Osteoblast (primary cell): Measurements from ENCODE around the gene GSTK1. TPM values are rescaled to one million over a fixed set of nuclear protein-coding genes. Genes with fewer than 3 reads are reported as not detected.
A peak's percentile ranks its signal among the peaks of the same experiment; 100 is the strongest.

Experiments used
- DNase-seq: peaks from one replicate; pipeline ENCODE4 v3.0.0; 2011; ENCODE audit warnings: low spot score, mixed read lengths; ENCODE audit not compliant: insufficient read length; ENCODE audit errors: missing footprints
- H2AFZ ChIP-seq: 2 replicates; pipeline ENCODE4 v1.6.0; 2011; ENCODE audit warnings: mild to moderate bottlenecking, low read length
- H3K27ac ChIP-seq: 2 replicates; pipeline ENCODE4 v1.5.1; 2011; ENCODE audit warnings: mild to moderate bottlenecking, low read depth, low read length, moderate library complexity
- H3K27me3 ChIP-seq: 2 replicates; pipeline ENCODE4 v1.6.0; 2012; ENCODE audit warnings: mild to moderate bottlenecking, control low read depth, inconsistent platforms, low read length, moderate library complexity; ENCODE audit not compliant: insufficient read depth
- H3K36me3 ChIP-seq: 2 replicates; pipeline ENCODE4 v1.5.1; 2011; ENCODE audit warnings: mild to moderate bottlenecking, low read length, control low read depth, moderate library complexity; ENCODE audit not compliant: insufficient read depth
- H3K4me1 ChIP-seq: 2 replicates; pipeline ENCODE4 v1.5.1; 2011; ENCODE audit warnings: mild to moderate bottlenecking, low read length, control low read depth, moderate library complexity; ENCODE audit not compliant: insufficient read depth
- H3K4me2 ChIP-seq: 2 replicates; pipeline ENCODE4 v1.6.0; 2011; ENCODE audit warnings: mild to moderate bottlenecking, low read length; ENCODE audit not compliant: insufficient read depth
- H3K4me3 ChIP-seq: fragments of 200-600 bp; sonication (generic); 3 replicates; pipeline ENCODE4 v1.5.1; 2012; ENCODE audit warnings: mild to moderate bottlenecking, low read length, inconsistent platforms; ENCODE audit not compliant: insufficient read depth
- H3K79me2 ChIP-seq: 2 replicates; pipeline ENCODE4 v1.6.0; 2012; ENCODE audit warnings: mild to moderate bottlenecking, low read length, control low read depth, inconsistent platforms; ENCODE audit not compliant: insufficient read depth
- H3K9me3 ChIP-seq: 2 replicates; pipeline ENCODE4 v1.5.1; 2011; ENCODE audit warnings: low read depth, low read length, control low read depth
- H4K20me1 ChIP-seq: 2 replicates; pipeline ENCODE4 v1.6.0; 2012; ENCODE audit warnings: mild to moderate bottlenecking, low read length, control low read depth; ENCODE audit not compliant: insufficient read depth
- total RNA-seq: library from RNA; depleted of rRNA; stranded (reverse); fragments of >200 nt; gene quantifications from 2 replicates; pipeline ENCODE4 v1.2.3, GENCODE V29; 2012
- TF ChIP-seq, protein P1 (sequence below): IDR thresholded peaks from 2 replicates; pipeline ENCODE4 v1.5.1; 2011; ENCODE audit warnings: mild to moderate bottlenecking, low read depth, low read length, moderate library complexity; ENCODE audit errors: extremely low read depth

Gene GSTK1
- total RNA-seq, 1 donor, result 99.9 TPM

DNA sequence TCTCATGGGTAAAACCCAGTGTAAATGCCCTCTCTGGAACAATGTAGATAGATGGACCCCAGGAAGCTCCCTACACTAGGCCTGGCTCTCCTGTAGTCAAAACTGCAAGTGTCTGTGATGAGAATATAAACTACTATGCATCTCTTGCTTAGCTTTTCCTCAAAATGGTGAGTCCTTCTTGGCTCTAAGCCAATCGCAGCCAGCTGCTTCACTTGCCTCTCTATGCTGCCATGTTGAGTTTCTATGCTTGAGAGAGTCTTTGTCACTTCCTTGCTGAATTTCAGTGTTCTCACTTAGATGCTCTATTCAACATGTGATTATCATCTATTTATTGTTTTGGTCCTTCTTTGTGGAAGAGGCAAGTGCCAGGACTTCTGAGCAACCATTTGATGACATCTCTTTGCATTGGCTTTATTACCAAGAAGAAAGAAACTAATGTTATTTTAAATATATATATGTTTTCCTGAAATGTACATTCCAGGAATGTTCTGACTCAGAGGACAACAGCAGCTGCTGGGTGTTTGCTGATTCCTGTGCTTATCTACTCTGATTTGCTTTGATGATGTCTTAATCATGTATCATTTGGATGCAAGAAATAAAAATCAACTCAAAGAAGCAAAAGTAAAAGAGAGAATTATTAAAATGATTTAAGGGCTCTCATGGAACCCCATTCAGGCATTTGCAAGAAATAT, 24.8 kb upstream of the GSTK1 start:
- Histone ChIP-seq H3K79me2 (no peaks in the 10 kb centered on the region), H2AFZ (no peak overlapping the region), H3K9me3 (peaks cover 6% of the 10 kb centered on the region), H3K4me2 (no peak overlapping the region), H3K4me1 (peaks cover 14% of the 10 kb centered on the region), H4K20me1 (no peaks in the 10 kb centered on the region), H3K27ac (no peak overlapping the region), H3K4me3 (no peak overlapping the region), H3K27me3 (no peaks in the 10 kb centered on the region), H3K36me3 (no peaks in the 10 kb centered on the region)
- peak; percentile 34 for DNase-seq
- TF ChIP-seq, protein P1, sequence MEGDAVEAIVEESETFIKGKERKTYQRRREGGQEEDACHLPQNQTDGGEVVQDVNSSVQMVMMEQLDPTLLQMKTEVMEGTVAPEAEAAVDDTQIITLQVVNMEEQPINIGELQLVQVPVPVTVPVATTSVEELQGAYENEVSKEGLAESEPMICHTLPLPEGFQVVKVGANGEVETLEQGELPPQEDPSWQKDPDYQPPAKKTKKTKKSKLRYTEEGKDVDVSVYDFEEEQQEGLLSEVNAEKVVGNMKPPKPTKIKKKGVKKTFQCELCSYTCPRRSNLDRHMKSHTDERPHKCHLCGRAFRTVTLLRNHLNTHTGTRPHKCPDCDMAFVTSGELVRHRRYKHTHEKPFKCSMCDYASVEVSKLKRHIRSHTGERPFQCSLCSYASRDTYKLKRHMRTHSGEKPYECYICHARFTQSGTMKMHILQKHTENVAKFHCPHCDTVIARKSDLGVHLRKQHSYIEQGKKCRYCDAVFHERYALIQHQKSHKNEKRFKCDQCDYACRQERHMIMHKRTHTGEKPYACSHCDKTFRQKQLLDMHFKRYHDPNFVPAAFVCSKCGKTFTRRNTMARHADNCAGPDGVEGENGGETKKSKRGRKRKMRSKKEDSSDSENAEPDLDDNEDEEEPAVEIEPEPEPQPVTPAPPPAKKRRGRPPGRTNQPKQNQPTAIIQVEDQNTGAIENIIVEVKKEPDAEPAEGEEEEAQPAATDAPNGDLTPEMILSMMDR, result no peak

DNA sequence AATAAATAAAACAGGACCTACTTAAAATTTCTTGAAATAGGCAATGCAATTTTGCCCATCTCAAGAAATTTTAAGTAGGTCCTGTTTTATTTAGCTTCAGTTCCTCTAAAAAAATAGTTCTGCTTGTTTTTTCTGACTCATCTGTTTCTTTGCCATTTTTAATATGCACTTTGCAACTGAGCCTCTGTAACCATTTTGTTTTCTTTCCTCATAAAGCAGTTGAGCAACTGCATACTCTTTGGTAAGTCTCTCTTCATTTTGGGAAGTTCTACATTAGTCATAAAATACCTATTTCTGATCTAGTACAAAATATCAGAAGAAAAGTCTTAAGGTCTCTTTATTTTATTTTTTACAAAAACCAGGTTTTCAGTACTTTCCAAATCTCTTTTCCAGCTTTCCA, 23.4 kb upstream of the GSTK1 start:
- no peak overlapping the region for H3K4me3 ChIP-seq
- H3K27me3 ChIP-seq, result no peaks in the 10 kb centered on the region
- H3K4me1 ChIP-seq, result peaks cover 14% of the 10 kb centered on the region
- H3K4me2 ChIP-seq, result peak overlapping the region; percentile 66
- peaks cover 6% of the 10 kb centered on the region for H3K9me3 ChIP-seq
- no peak overlapping the region for H2AFZ ChIP-seq
- TF ChIP-seq, protein P1, result no peak
- H3K36me3 ChIP-seq, result no peaks in the 10 kb centered on the region
- H3K79me2 ChIP-seq, result no peaks in the 10 kb centered on the region
- DNase-seq, result no peak
- H3K27ac ChIP-seq, result peak overlapping the region; percentile 85
- H4K20me1 ChIP-seq, result no peaks in the 10 kb centered on the region

- TF ChIP-seq, protein P1, result peak; percentile 95
- peak overlapping the region; percentile 50 for H2AFZ ChIP-seq
- H3K79me2 ChIP-seq, result no peaks in the 10 kb centered on the region
- H3K4me1 ChIP-seq, result peaks cover 19% of the 10 kb centered on the region
- H3K36me3 ChIP-seq, result no peaks in the 10 kb centered on the region
- DNase-seq, result peak; percentile 15
- no peaks in the 10 kb centered on the region for H4K20me1 ChIP-seq
- peak overlapping the region; percentile 85 for H3K27ac ChIP-seq
- peak overlapping the region; percentile 66 for H3K4me2 ChIP-seq
- H3K9me3 ChIP-seq, result peaks cover 6% of the 10 kb centered on the region
- H3K4me3 ChIP-seq, result peak overlapping the region; percentile 47
- H3K27me3 ChIP-seq, result no peaks in the 10 kb centered on the region
These were observed 22.7 kb upstream of the GSTK1 start for GRCh38 chr7:143240291-143241168.

GRCh38 chr7:143242306-143242705, 20.9 kb upstream of the GSTK1 start:
- H3K27ac ChIP-seq, result no peak overlapping the region
- TF ChIP-seq, protein P1, result no peak
- H3K4me1 ChIP-seq, result peaks cover 19% of the 10 kb centered on the region
- no peak overlapping the region for H3K4me2 ChIP-seq
- no peaks in the 10 kb centered on the region for H4K20me1 ChIP-seq
- no peaks in the 10 kb centered on the region for H3K36me3 ChIP-seq
- H3K79me2 ChIP-seq, result no peaks in the 10 kb centered on the region
- H2AFZ ChIP-seq, result no peak overlapping the region
- no peak overlapping the region for H3K4me3 ChIP-seq
- peaks cover 1% of the 10 kb centered on the region for H3K9me3 ChIP-seq
- no peak for DNase-seq
- peaks cover 5% of the 10 kb centered on the region for H3K27me3 ChIP-seq
